NCI-H1092 treated with DMSO at 0.1 percent for 48 hours (cell line): Measurements from ENCODE around the gene NOL9.
"Not testable (repeated sequence)": the region's sequence is repeated elsewhere in the genome, so short reads cannot be mapped to it uniquely, and the experiment has no call there.

ENCODE experiments used
- DNase-seq: peaks from one replicate; lab custom pipeline; 2025; lab: John Stamatoyannopoulos, UW

Gene NOL9

DNA sequence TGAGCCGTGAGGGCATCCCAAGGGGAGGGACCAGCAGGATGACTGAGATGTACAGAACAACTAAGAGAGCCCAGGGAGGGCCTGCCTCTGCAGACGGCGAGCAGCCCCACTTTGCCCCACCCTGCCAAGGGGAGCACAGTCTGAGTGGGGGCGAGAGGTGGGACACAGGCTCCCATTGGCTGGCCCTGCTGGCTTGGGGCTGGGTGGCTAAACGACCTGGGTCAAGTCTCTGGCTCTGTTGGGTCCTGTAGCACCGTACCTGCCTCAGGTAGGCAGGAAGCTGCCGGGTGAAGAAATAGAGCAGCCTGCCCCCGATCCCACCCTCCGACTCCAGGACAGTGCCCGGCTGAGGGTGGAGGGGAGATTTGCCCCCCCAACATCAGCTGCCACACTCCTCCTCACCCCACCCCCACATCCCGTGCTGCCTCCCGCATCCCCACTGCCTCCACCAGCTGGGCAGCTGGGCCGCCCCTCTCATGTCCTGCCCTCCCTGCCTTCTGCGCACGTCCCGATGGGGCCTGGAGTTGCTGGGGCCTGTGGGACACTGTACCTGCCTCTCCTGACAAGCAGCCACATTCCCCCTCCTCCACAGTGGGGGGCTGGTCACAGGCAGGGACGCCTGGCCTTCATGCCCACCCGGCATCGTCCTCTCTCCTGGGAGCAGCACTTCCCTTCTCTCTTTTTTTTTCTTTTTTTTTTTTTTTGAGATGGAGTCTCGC lies 50.3 kb downstream of the NOL9 start:
- no peak for DNase-seq

DNA sequence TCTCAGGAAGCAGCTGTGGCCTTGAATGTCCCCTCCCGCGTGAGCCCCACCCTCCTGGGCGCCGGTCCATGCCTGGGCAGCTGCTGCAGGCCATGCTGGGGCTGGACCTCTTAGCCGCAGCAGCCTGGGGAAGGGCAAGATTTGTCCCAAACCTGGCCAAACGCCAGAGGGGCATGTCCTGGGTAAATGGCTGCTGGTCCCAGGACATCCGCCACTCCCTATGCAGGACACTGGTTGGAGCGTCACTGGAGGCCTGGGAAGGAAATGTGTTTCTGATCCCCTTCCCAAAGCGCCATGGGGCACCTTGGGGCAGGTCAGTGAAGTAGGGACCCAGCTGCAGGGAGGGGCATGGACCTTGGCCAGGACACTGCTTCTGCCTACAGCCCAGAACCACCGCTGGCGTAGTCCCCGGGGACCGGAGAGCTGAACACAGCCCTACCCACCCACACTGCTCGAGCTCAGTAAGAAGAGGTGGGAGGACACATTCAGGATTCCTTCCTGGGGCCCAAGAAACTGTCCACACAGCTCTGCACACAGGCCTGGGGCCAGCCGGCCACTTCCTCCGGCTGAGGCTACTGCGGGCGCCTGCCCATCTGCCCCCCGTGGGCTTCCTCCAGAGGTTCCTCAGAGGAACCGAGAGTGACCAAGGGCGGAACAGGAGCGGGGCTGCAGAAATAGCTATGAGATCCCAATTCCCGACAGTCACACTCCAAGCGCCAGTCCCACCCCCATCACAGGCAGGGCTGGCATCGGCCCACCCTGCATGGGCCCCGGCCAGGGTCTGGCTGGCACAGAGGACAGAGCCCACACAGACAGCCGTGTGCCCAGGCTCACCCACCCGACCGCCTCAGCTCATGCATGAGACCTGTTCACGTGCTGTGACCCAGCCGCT lies 52.1 kb downstream of the NOL9 start:
- peak; percentile 64 for DNase-seq

DNA sequence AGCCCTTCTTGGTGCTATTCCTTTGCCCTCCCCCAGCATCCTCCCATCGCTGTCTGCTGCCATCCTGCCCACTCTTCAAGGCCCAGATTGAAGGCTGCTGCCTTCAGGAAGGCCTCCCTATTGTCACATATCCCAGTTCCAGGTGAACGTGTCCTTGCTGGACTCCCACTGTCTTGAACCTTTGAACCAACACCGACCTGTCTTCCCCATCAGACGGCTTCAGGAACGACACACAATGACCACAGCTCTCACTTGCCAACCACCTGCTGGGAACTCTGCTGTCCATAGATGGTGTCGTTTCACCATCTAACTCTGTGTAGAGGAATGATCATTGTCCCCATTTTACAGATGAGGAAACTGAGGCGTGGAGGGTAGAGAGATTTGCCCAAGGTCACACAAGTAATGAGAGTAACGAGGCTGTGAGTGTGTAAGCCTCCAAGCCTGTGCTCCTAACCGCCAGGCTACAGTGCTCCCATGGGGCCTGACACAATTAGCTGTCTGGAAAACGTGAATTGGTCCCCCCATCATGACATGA lies 53.0 kb downstream of the NOL9 start:
- DNase-seq: no peak

DNA sequence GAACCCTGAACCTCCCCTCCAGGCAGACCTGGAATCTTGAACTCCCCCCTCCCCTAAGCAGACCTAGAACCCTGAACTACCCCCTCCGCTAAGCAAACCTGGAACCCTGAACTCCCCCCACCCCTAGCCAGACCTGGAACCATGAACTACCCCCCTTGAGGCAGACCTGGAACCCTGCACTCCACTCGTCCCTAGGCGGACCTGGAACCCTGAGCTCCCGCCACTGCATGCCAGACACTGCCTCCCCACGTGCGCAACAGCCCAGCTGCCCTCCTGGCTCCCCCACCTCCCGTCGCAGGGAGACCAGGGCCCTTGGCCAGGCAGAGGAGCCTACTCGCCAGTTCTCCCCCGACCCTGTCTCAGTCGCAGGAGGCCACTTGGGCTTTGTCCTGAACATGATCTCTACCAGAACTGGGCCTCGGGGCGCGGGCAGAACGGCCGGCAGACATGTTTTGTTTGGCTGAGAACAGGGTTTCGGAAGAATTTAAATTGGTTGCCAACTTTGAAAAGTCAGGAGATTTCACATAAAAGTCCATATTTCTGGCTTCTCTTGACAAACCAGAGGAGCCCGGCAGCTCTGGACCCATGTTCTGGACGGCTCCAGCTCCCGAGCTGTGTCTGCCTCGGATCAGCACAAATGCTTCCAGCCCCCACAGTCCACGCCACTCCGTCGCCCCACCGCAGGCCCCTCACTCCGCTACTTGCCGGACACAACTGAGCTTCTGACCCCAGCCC lies 53.6 kb downstream of the NOL9 start:
- DNase-seq: no peak

DNA sequence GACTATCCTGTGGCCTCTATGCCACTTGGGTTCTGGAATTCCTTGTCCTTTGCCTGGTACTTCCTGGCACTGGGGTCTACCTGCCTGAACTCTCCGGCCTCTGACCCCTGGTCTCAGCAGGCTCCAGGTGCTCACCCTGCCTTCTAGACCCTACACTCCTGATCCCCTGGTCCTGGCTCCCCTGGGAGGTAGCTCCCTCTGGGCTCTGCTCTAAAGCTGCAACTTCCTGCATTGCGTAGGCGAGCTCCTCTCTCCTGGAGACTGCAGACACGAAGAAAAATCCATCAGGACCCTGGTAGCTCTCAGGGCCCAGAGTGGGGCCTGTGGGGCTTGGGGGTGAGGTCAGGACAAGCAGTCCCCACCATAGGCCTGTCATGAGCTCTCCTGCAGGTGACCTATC lies 55.0 kb downstream of the NOL9 start:
- DNase-seq: no peak

DNA sequence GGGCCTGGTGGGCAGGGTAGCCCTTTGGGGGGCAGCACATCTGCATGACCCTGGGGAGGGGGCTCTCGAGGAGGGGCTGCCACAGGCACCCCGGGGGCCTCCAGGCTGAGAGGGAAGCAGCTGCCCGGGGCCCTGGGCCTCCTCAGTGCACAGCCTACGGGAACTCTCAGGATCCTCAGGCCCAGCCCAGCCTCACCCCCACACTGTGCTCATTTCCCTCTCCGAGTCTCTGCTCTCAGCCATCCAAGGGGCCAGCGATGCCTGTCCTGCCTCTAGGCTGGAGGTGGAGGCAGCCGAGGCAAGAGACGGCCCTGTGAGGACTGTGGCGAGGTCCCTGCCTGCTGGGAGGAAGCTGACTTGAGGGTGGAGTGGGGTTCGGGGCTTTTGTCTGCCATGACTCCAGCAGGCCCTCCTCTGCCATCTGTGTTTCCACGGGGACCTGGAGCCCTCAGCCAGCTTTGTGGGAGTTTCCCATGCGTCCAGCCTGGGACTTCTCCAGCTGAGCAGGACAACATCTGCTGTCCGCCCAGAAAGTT lies 55.7 kb downstream of the NOL9 start:
- no peak for DNase-seq

DNA sequence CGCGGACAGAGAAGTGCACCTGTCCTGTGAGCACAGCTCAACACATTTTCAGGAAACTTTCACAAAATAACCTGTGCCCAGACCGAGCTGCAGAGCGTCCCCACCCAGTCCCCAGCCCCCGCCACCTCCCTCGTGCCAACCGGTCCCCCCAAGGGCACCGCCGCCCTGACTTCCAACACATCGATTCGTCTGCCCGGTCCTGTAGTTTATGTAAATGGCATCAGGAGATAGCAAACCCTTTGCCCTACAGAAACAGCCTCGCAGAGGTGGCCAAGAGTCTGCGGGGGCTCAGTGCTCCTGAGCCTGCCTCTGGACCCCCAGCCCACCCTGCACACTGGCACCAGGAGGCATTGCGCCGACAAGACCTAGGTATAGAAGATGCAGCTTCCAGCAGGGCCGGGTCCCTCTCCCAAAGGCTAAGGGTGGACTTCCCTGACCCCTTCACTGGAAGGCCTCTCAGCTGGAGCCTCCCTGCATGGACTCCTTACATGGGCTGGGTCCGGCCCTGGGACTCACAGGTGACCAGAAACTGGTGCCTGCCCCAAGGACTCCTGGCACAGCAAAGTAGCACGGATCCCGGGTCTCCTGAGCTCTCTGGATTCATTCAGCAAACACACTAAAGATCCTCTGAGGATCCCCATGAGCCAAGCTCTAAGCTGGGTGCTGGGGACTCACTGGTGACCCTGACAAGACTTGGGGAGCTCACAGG lies 56.3 kb downstream of the NOL9 start:
- no peak for DNase-seq

DNA sequence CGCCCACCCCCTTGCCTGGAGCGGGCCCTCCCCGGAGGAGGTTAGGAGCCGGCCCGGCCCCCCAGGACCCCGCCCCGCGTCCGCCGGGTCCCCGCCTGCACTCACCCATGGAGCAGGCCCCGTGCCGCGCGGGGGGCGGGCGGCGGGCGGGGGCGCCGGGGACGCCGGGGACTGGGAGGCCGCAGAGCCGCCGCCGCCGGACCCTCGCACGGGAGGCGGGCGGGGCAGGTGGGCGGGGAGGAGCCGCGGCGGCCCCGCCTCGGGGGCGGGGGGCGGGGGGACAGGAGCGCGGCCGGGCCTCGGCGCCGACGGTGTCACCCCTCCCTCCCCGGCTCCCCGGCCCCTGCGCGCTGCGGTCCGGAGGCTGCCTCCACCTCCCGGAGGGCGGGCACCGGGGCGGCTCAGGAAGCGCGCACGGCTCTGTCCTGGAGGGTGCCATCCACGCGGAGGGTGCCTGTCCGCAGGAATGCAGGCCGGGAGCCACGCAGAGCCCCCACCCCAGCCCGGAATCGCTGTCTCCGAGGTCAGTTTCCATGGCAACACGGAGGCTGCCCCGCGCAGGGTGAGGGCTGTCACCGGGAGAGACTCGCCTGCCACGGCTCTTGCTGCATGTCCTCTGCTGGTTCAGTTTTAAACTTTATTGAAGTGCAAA lies 57.0 kb downstream of the NOL9 start:
- DNase-seq: peak; percentile 81

DNA sequence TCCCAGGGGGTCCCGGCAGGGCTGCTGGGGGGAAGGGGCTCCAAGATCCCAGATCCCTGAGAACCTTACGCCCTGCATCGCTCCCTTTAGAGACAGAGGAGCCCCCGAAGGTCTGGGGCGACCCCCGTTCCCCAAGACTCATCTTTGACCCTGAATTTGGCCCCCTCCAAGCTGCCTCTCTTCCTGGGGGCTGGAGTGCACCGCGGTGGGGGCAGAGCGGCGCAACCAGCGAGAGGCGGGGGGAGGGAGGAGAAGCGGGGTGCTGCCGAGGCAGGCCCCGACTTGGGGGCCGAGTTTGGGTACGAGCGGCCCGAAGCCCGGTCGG lies 57.5 kb downstream of the NOL9 start:
- no peak for DNase-seq

DNA sequence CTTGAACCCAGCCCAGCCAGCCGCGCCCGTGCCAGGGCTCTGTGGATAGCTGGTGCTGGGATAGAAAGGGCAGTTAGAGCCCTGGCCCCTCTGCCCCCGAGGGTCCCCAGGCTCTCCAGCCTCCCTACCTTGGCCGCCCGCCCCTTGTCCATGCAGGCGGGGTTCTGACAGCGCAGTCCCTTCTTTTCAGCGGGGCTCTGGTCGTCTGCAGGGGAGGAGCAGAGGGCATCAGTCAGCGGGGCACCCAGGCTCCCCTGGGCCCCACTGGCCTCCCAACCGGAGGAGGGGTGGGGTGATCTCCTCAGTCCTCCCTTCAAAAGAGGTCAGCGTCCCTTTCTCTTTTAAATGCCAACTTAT lies 58.0 kb downstream of the NOL9 start:
- no peak for DNase-seq

DNA sequence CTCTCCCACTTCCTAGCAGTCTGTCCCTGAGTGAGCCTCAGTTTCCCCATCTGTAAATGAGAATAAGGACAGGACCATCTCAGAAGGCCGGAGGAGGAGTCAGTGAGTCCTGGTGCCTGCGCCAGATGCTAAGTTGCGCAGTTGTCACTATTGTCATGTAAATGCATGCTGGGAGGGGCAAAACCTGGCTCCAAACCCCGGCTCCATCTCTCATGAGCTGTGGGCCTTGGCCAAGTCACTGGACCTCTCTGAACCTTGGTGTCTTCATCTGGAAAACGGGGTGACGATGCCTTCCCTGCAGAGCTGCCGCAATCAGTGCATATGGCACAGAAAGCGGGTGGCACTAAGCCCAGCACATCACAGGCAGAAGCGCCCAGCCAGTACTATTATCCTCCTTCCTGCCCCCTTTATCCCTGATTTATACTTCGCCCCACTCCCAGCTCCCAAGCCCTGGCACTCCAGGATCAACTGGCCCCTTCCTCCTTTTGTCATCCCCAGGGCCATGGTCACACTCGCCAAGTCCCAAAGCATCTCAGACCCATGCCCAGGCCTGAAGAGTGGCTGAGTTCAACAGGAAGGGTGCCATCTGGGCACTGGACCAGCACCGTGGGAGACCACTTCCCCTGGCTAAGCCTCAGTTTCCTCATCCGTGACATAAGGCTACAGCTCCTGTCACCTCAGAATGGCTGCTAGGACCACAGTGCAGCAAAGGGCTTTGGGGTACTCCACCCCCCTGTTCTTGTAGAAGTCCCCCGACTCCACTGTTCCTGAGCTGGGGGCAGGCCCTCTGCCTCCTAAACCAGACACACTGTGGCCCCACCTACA lies 58.6 kb downstream of the NOL9 start:
- no peak for DNase-seq

DNA sequence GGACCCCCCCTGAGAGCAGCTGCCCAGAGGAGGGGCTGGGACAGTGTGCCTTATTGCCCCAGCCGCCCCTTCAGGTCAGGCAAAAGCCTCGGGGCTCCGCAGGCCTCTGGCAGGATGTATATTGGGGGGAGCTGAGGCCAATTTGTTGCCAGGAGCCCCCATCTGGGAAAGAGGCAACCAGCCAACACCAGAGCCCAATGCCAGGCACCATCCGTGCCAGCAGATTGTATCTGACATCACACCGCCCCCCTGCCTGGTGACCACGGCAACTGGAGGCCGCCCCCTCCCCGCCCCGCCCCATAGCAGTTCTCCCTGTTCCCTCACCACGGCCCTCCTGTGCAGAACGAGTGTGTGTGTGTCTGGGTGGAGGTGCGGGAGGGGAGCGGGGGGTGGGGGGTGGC lies 59.3 kb downstream of the NOL9 start:
- DNase-seq: peak; percentile 61

DNA sequence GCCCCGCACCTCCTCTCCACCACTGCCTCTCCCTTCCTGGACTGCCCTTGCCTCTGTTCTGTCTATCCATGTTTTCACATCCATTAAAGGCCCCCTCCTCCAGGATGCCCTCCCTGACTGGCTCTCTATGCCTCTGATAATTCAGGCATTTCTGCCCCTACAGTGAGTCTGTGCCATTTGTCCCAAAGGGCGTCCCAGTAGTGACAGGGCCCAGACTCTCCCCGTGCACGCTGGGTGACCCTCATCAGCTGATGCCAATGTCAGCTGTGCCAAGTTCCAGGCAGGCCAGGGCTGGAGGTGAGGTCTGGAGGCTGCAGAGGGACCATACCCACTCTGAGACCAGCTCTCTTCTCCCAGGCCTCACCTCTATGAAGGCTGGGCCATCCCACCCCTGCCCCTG lies 59.7 kb downstream of the NOL9 start:
- DNase-seq: no peak

DNA sequence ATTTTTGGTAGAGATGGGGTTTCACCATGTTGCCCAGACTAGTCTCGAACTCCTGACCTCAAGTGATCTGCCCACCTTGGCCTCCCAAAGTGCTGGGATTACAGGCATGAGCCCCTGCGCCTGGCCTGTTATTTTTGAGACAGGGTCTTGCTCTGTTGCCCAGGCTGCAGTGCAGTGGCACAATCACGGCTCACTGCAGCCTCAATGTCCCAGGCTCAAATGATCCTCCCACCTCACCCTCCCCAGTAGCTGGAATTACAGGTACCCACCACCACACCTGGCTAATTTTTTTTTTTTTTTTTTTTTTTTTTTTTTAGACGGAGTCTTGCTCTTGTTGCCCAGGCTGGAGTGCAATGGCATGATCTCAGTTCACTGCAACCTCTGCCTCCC lies 60.5 kb downstream of the NOL9 start:
- not testable (repeated sequence) for DNase-seq

DNA sequence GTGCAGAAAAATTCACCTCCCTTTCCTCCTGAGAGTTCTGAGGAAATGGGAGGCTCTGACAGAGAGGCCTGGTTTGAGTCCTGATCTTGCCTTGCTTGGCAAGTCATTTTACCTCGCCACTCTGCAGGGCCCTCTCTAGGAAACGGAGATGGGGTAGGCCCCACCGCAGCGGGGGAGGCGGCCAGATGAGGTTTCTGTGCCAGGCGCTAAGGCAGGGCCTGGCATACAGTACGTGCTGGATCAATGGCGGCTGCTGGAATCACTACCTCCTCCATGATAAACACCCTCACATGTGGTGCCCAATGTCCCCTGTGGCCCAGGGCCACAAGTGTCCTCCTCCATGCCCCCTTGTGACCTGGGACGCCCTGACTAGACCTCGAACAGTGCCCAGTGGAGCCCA lies 62.3 kb downstream of the NOL9 start:
- DNase-seq: no peak

DNA sequence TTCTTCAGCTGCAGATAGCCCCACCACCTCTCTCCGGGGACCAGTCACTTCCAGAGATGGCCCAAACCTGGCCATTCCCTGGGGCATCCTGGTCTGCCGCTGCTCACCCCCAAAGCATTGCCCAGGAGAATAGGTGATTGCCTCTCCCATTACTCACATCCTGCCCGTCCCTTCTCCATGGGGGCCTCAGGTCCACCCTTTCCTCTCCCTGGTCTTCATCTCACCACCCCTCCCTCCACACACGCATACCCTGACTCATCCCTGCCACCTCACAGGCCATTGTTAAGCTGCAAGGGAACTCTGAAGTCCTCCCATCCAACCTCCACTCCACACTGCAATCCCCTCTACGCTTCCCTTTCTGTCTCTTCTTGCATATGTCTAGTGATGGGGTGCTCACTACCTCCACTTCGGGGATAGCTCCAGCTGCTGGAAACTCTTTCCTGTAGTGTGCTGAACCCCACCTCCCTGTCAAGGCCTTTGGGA lies 62.8 kb downstream of the NOL9 start, which contains the start of gene PLEKHG5:
TSS of gene PLEKHG5 (minus strand) at position 188 of the 483 bp plus-strand sequence. CDS start 14,096 bp downstream, outside the sequence.
- no peak for DNase-seq

DNA sequence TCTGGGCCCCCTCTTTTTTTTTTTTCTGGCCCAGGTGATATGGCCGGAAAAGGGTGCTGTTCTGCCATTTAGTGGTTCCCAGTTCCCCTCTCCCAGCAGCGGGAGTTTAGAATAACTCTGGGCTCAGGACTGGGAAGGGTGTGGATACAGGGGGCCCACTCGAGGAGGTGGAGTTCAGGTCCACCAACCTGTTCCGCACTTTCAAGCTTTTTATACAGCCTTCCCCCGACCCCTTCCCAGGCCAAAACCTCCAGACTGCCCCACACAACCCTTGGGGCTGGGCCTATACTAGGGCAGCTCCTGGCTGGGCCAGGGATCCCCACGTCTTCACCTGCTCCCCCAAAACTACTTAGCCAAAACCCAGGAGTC lies 63.2 kb downstream of the NOL9 start:
- DNase-seq: no peak

DNA sequence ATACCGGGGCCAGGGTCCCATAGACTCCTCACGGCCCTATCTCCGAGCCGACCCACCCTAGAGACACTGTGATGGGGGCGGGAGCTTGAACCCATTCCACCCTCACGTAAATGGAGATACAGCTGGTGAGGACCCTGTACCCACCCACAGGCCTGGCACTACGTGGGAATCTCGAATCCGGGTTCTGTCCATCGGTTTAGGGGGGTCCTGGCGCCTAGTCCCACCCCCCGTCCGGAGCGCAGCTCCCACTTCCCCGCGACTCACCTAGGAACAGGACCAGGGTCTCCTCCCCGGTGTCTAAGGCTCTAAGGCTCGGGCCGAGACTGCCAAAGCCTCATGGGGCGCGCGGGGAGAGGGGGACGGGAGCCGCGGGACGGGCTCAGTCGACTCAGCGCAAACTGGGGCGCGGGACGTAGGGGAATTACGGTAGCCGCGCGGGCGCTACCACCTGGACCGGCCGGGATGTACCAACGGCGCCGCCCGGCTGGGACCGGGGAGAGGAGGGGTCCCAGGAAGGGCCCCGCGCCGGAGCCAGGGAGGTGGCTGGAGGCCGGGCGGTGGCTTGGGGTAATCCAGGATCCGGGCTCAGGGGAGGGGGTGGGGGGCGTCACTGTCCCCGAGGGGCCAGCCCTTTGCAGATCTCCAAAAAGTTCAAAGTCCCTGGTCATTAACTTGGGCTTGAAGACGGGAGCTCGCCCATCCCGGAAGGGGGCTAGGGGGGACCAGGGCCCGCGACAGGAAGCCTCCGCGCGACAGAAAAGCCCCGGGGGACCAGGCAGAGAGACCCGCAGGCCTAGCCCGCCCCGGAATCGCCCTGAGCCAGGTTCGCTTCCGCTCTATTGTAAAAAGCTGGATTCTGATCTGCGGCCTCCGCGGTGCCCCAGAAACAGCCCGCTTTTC lies 63.9 kb downstream of the NOL9 start:
- DNase-seq: no peak

DNA sequence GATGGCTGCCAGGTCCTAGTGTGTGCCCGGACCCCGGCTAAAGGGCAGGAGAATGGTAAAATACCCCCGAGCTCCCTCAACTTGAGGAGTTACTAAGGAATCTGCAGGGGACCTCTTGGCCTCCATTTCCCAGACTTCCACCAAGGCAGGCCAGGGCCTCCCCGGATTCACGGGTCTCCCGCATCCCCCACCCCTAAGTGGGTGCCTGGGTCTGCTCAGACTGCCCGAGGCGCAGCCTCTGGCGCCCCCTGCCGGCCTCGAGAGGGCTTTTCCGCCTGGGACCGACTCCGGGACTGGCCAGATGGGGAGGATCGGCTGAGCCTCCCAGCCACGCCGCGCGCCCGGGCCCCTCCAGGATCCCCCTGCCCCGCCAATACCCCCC lies 64.5 kb downstream of the NOL9 start:
- DNase-seq: peak; percentile 91
